Measurements from ENCODE around the gene HPDL.

- TF ChIP-seq, protein P1, sequence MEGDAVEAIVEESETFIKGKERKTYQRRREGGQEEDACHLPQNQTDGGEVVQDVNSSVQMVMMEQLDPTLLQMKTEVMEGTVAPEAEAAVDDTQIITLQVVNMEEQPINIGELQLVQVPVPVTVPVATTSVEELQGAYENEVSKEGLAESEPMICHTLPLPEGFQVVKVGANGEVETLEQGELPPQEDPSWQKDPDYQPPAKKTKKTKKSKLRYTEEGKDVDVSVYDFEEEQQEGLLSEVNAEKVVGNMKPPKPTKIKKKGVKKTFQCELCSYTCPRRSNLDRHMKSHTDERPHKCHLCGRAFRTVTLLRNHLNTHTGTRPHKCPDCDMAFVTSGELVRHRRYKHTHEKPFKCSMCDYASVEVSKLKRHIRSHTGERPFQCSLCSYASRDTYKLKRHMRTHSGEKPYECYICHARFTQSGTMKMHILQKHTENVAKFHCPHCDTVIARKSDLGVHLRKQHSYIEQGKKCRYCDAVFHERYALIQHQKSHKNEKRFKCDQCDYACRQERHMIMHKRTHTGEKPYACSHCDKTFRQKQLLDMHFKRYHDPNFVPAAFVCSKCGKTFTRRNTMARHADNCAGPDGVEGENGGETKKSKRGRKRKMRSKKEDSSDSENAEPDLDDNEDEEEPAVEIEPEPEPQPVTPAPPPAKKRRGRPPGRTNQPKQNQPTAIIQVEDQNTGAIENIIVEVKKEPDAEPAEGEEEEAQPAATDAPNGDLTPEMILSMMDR (IDR thresholded peaks at IDR 0.05) = no peak
- no peak for TF ChIP-seq POLR2A (IDR thresholded peaks at IDR 0.05)
These were observed 21.9 kb downstream of the HPDL start for GRCh38 chr1:45348609-45348965.

Data from Peyer's patch (tissue), 4 donors.